Duodenal mucosa (tissue), 2 donors: Measurements from ENCODE around the gene ANKRD53.
"Not testable (repeated sequence)": the region's sequence is repeated elsewhere in the genome, so short reads cannot be mapped to it uniquely, and the experiment has no call there.

Experiments used
- H3K27ac ChIP-seq: one replicate; pipeline ENCODE4 v1.7.0; 2013; ENCODE audit warnings: low read depth, low read length
- H3K27me3 ChIP-seq, 2 donors: one replicate each; pipeline ENCODE4 v1.7.0; 2013; ENCODE audit warnings: low read length in 2 of 2, control low read depth in 1 of 2; ENCODE audit not compliant: insufficient read depth in 2 of 2, control insufficient read depth in 1 of 2
- H3K36me3 ChIP-seq, 2 donors: one replicate each; pipeline ENCODE4 v1.7.0; 2013; ENCODE audit warnings: low read length in 2 of 2, control low read depth in 1 of 2; ENCODE audit not compliant: insufficient read depth in 2 of 2, control insufficient read depth in 1 of 2
- H3K4me1 ChIP-seq, 2 donors: one replicate each; pipeline ENCODE4 v1.7.0; 2013; ENCODE audit warnings: low read length in 2 of 2, control low read depth in 1 of 2; ENCODE audit not compliant: insufficient read depth in 2 of 2, control insufficient read depth in 1 of 2
- H3K4me3 ChIP-seq, 2 donors: one replicate each; pipeline ENCODE4 v1.7.0; 2013; ENCODE audit warnings: low read length in 2 of 2, low read depth in 1 of 2
- H3K9ac ChIP-seq, 2 donors: one replicate each; pipeline ENCODE4 v1.7.0; 2013; ENCODE audit warnings: low read length in 2 of 2, low read depth in 1 of 2
- H3K9me3 ChIP-seq, 2 donors: one replicate each; pipeline ENCODE4 v1.7.0; 2013; ENCODE audit warnings: low read length in 2 of 2, control low read depth in 1 of 2; ENCODE audit not compliant: control insufficient read depth in 1 of 2

ANKRD53 gene

DNA sequence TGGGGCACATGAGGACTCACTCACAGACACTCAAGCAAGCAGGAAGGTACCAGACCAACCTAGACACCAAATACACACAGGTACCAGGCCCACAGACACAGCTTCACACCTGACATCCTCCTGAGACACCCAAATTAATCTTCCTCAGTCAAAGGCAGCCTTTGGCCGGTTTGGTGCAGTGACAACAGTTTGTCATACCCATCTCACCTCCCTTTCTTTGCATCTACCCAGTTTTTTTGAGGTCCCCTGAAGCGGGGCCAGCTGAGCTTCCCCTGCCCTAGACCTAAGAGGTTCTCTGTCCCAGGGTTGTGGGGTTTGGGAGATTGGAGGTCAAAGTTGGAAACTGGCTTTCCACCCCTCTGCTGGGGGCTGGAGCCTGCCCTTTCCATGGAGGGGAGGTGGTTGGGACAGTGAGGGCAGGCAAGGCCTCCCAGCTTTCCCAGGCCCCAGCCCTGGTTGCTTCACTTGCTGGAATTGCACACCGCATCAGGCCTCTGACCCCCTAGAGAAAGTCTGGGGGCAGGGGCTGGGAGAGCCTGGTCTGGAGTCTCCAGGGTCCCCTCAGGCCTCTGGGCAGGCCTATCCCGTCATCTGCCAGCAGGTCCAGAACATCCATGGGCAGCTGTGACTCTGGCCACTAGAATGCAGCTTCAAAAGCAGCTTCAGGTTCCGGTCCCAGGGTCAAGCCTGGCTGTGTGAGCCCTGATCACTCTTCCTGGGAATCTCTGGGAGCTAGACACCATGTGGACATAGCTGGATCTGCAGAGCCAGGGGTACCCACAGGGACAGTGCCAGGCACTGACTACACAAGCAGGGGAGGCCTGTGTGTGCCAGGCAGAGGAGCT lies 28.7 kb downstream of the ANKRD53 start:
- H3K9me3 ChIP-seq: no peaks in the 10 kb centered on the region
- no peak overlapping the region for H3K9ac ChIP-seq
- H3K36me3 ChIP-seq: no peaks in the 10 kb centered on the region
- H3K4me3 ChIP-seq: no peak overlapping the region
- no peaks in the 10 kb centered on the region for H3K27me3 ChIP-seq
- no peak overlapping the region for H3K27ac ChIP-seq
- H3K4me1 ChIP-seq: peaks cover 3 to 5% of the 10 kb centered on the region in 2 donors

DNA sequence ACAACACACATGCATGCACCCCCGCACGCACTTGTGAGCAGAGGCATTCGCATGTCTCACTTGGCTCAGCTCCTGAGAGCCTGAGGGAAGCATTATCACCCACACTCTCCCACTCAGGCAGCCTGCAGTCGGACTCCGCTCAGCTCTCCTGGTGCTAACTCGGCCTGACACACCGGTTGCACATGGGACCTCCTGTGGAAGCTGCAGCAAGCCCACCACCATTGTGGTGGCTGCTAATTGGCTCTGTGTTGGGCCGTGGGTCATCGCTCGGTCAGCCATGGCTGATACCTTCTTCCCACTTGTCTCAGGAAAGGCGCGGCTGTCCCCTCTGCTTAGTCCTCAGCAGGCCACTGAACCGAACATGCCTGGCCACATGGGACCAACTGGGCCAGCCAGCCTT lies 29.9 kb downstream of the ANKRD53 start:
- H3K4me1 ChIP-seq: no peaks in the 10 kb centered on the region
- H3K9ac ChIP-seq: no peak overlapping the region
- no peaks in the 10 kb centered on the region for H3K27me3 ChIP-seq
- H3K27ac ChIP-seq: no peak overlapping the region
- no peak overlapping the region for H3K4me3 ChIP-seq
- no peaks in the 10 kb centered on the region for H3K36me3 ChIP-seq
- no peaks in the 10 kb centered on the region for H3K9me3 ChIP-seq

GRCh38 chr2:71011786-71012185 lies 33.4 kb downstream of the ANKRD53 start:
- not testable (repeated sequence) for H3K4me1 ChIP-seq, H3K36me3 ChIP-seq, H3K4me3 ChIP-seq, H3K9ac ChIP-seq, H3K27me3 ChIP-seq, H3K27ac ChIP-seq, H3K9me3 ChIP-seq

DNA sequence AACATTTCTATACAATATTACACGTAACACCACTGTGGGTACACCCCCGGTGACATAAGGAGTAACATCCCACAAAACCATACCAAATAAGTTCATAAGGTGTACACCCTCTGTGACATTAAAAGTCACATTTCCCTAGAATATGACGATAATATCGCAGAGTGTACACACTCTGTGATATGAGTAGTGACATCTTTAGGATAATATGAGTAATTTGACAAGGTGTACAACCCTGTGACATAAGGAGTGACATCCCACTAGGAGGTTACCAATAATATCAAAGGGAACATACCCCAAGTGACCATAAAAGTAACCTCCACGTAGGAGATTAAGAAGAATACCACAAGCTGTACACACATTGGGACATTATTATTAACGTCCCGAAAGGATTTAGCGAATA lies 40.2 kb downstream of the ANKRD53 start:
- no peaks in the 10 kb centered on the region for H3K9me3 ChIP-seq
- no peaks in the 10 kb centered on the region for H3K36me3 ChIP-seq
- no peaks in the 10 kb centered on the region for H3K4me1 ChIP-seq
- no peak overlapping the region for H3K9ac ChIP-seq
- H3K4me3 ChIP-seq: no peak overlapping the region
- no peak overlapping the region for H3K27ac ChIP-seq
- H3K27me3 ChIP-seq: no peaks in the 10 kb centered on the region

DNA sequence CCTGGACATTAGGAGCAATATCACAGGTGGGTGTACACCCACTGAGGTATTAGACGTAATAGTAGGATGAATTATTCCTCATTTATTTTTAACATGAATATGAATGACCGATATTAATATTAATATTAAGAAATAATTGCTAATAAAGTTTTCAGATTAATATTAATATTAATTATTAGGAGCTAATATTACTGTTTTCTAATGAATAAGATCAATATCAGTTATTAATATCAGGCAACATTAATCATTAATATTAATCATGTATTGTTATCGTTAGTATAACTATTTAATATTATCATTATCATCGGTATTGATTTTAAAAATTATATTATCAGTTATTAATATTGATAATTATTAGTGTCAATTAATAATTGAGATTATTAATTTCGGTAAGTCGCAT lies 41.6 kb downstream of the ANKRD53 start:
- H3K9me3 ChIP-seq, H3K27me3 ChIP-seq, H3K36me3 ChIP-seq: not testable (repeated sequence)

DNA sequence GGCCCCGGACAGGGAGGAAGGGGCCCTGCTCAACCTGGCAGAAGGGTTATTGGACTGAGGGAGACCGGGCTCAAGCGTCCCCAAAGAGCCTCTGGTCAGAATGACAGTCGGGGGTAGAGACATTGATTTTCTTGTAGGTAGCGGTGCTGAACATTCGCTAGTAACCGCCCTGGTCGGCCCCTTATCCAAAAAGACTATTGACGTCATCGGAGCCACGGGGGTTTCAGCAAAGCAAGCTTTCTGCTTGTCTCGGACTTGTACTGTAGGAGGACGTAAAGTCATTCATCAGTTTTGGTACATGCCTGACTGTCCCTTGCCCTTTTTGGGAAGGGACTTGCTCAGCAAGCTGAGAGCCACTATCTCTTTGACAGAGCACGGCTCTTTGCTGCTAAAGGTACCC lies 43.0 kb downstream of the ANKRD53 start:
- not testable (repeated sequence) for H3K9ac ChIP-seq, H3K36me3 ChIP-seq, H3K4me1 ChIP-seq, H3K27me3 ChIP-seq, H3K9me3 ChIP-seq, H3K27ac ChIP-seq, H3K4me3 ChIP-seq

More for the DNA sequence above, 41.6 kb downstream of the ANKRD53 start:
- not testable (repeated sequence) for H3K27ac ChIP-seq, H3K4me1 ChIP-seq, H3K9ac ChIP-seq, H3K4me3 ChIP-seq

DNA sequence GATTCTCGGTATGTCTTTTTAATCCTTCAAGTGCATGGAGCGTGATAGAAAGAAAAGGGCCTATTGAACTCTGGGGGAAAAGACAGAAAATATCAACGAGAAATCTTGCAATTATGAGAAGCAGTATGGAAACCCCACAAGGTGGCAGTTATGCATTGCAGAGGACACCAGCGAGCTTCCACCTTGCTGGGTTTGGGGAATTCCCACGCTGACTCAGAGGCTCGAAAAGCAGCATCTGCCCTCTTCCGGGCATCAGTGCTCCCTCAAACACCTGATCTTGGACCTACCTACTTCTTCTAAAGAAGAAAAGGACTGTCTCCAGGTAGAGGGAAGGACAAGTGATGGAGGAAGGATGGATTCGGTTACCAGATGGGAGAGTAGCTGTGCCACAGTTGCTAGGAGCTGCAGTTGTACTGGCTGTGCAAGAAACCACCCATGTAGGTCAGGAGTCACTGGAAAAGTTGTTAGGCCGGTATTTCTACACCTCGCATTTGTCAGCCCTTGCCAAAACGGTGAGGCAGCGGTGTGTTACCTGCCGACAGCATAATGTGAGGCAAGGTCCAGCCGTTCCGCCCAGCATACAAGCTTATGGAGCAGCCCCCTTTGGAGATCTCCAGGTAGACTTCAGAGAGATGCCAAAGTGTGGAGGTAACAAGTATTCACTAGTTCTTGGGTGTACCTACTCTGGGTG lies 45.3 kb downstream of the ANKRD53 start:
- not testable (repeated sequence) for H3K9me3 ChIP-seq, H3K4me1 ChIP-seq, H3K27ac ChIP-seq, H3K27me3 ChIP-seq, H3K9ac ChIP-seq, H3K36me3 ChIP-seq, H3K4me3 ChIP-seq
